ENCODE results near the gene CACNA2D3.

CACNA2D3 gene

DNA sequence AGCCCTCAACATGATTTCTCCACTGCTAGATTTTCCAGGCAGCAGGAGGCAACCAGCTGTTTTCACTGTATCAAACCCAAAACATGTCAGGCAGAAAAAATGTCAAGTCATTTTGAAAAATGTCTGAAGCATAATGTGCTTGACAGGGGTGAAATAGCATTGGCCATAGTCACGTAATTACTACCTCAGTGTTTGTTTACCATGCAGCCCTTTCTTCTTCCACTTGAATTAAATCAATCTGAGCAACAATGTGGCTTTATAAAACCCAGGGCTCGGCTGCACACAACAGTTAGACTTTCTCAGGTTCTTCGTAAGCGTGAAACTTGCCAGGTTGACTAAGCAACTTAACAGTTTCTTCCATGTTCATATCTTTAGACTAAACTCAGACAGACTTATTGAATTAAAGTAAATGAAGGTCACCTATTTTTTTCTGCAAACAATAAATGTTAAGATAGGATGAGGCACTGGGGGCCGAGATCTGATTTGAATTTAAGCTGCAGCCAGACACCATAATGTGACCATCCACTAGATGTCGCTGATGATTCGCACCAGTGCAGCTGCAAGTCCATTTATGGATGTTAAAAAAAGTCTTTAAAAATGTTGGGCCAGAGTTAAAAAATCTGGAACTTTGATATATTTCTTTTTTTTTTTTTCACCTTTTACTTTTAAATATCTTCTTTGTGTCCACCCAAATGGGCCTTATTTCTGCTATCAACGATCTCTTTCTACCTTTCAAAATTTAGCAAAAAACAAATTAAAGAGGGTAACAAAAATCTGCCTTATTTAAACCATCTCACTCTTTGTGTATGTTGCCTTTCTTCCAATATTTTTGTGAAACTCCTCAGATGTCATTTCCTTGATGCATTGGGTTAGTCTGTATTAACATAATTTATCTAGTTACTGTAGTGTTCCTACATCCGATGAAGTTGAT lies 305.9 kb downstream of the CACNA2D3 start:
- Histone ChIP-seq H3K27me3 (ENCODE audit: low read length) (no peaks in the 10 kb centered on the region), H2AFZ (ENCODE audit: low read depth, low read length, severe bottlenecking) (no peak overlapping the region), H4K20me1 (ENCODE audit: low read depth, low read length) (no peaks in the 10 kb centered on the region; the same call in 1 of the 2 replicates), H3F3A (ENCODE audit: insufficient read depth) (no peaks in the 10 kb centered on the region), H3K79me2 (ENCODE audit: insufficient read depth, low read length) (no peaks in the 10 kb centered on the region), H3K4me2 (ENCODE audit: low read depth, low read length, poor library complexity, severe bottlenecking) (no peak overlapping the region), H3K9me3 (ENCODE audit: insufficient read depth, low read length) (no peaks in the 10 kb centered on the region), H3K27ac (ENCODE audit: low read depth, low read length) (no peak overlapping the region), H3K9me2 (replicated peaks; ENCODE audit: insufficient read depth, low read length) (no peaks in the 10 kb centered on the region), H3K36me3 (ENCODE audit: low read length) (no peaks in the 10 kb centered on the region), H3K4me3 (ENCODE audit: insufficient read depth, low read length, poor library complexity, severe bottlenecking) (no peak overlapping the region), H3K9ac (ENCODE audit: low read length) (no peak overlapping the region)
- TF ChIP-seq, protein P1, sequence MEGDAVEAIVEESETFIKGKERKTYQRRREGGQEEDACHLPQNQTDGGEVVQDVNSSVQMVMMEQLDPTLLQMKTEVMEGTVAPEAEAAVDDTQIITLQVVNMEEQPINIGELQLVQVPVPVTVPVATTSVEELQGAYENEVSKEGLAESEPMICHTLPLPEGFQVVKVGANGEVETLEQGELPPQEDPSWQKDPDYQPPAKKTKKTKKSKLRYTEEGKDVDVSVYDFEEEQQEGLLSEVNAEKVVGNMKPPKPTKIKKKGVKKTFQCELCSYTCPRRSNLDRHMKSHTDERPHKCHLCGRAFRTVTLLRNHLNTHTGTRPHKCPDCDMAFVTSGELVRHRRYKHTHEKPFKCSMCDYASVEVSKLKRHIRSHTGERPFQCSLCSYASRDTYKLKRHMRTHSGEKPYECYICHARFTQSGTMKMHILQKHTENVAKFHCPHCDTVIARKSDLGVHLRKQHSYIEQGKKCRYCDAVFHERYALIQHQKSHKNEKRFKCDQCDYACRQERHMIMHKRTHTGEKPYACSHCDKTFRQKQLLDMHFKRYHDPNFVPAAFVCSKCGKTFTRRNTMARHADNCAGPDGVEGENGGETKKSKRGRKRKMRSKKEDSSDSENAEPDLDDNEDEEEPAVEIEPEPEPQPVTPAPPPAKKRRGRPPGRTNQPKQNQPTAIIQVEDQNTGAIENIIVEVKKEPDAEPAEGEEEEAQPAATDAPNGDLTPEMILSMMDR (IDR thresholded peaks at IDR 0.05; ENCODE audit: insufficient read depth, low read length, poor library complexity, severe bottlenecking) = peak; percentile 61
- no peak for TF ChIP-seq EZH2phosphoT487 (conservative IDR thresholded peaks at IDR 0.05; ENCODE audit: low read length)

DNA sequence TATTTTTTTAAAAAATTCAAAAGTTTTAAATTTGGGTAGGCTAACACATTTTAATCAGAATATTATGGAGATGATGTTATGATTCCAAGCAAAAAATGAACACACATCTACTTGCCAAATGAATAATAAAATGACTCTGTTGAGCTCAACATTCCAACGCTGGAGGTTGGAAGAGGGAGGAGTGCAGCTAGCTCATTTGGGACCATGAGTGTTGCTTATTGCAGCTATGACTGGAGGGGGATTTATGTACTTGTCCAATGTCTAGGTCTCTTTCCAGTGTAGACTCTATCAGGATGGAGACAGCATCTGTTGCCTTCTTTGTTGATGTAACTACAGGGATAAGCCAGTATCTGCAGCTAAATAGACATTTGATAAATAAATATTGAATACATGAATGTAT lies 310.6 kb downstream of the CACNA2D3 start:
- Histone ChIP-seq H3F3A (ENCODE audit: insufficient read depth) (no peaks in the 10 kb centered on the region), H3K79me2 (ENCODE audit: insufficient read depth, low read length) (no peaks in the 10 kb centered on the region), H3K4me3 (ENCODE audit: insufficient read depth, low read length, poor library complexity, severe bottlenecking) (no peak overlapping the region), H3K27ac (ENCODE audit: low read depth, low read length) (no peak overlapping the region), H3K27me3 (ENCODE audit: low read length) (no peaks in the 10 kb centered on the region), H2AFZ (ENCODE audit: low read depth, low read length, severe bottlenecking) (no peak overlapping the region), H3K9ac (ENCODE audit: low read length) (no peak overlapping the region), H4K20me1 (ENCODE audit: low read depth, low read length) (no peaks in the 10 kb centered on the region; the same call in 1 of the 2 replicates), H3K9me2 (replicated peaks; ENCODE audit: insufficient read depth, low read length) (no peaks in the 10 kb centered on the region), H3K9me3 (ENCODE audit: insufficient read depth, low read length) (no peaks in the 10 kb centered on the region), H3K4me2 (ENCODE audit: low read depth, low read length, poor library complexity, severe bottlenecking) (no peak overlapping the region), H3K36me3 (ENCODE audit: low read length) (no peaks in the 10 kb centered on the region)
- TF ChIP-seq, protein P1 (IDR thresholded peaks at IDR 0.05; ENCODE audit: insufficient read depth, low read length, poor library complexity, severe bottlenecking) = no peak
- no peak for TF ChIP-seq EZH2phosphoT487 (conservative IDR thresholded peaks at IDR 0.05; ENCODE audit: low read length)

- Histone ChIP-seq H3K9me3 (ENCODE audit: insufficient read depth, low read length) (no peaks in the 10 kb centered on the region), H3K27me3 (ENCODE audit: low read length) (no peaks in the 10 kb centered on the region), H3K79me2 (ENCODE audit: insufficient read depth, low read length) (no peaks in the 10 kb centered on the region), H3K9ac (ENCODE audit: low read length) (no peak overlapping the region), H3K4me2 (ENCODE audit: low read depth, low read length, poor library complexity, severe bottlenecking) (no peak overlapping the region), H3F3A (ENCODE audit: insufficient read depth) (no peaks in the 10 kb centered on the region), H3K27ac (ENCODE audit: low read depth, low read length) (no peak overlapping the region), H3K9me2 (replicated peaks; ENCODE audit: insufficient read depth, low read length) (no peaks in the 10 kb centered on the region), H2AFZ (ENCODE audit: low read depth, low read length, severe bottlenecking) (no peak overlapping the region), H3K36me3 (ENCODE audit: low read length) (no peaks in the 10 kb centered on the region), H3K4me3 (ENCODE audit: insufficient read depth, low read length, poor library complexity, severe bottlenecking) (no peak overlapping the region), H4K20me1 (ENCODE audit: low read depth, low read length) (no peaks in the 10 kb centered on the region; the same call in 1 of the 2 replicates)
- TF ChIP-seq, protein P1 (IDR thresholded peaks at IDR 0.05; ENCODE audit: insufficient read depth, low read length, poor library complexity, severe bottlenecking) = no peak
- no peak for TF ChIP-seq EZH2phosphoT487 (conservative IDR thresholded peaks at IDR 0.05; ENCODE audit: low read length)
These were observed 311.5 kb downstream of the CACNA2D3 start for GRCh38 chr3:54433846-54434245.

Data from SU-DHL-6 (cell line).